ENCODE results near the gene RHBDD2. TPM values are rescaled to one million over a fixed set of nuclear protein-coding genes. Genes with fewer than 3 reads are reported as not detected.

Gene RHBDD2
- polyA plus RNA-seq, 3 donors: 34.1 to 54.6 (median 53.1) TPM

GRCh38 chr7:75866114-75866488, 12.7 kb upstream of the RHBDD2 start:
- Histone ChIP-seq H3K36me3 (replicated peaks in 1 of 2; ENCODE audit: control insufficient read depth in 1 of 2, insufficient read depth in 2 of 2, low read length in 2 of 2) (no peaks in the 10 kb centered on the region), H3K4me3 (replicated peaks in 1 of 3; ENCODE audit: low read depth in 2 of 3, low read length in 3 of 3) (no peak overlapping the region), H4K20me1 (ENCODE audit: insufficient read depth, low read length) (no peaks in the 10 kb centered on the region), H3K4me2 (replicated peaks; ENCODE audit: extremely low read depth, low read length, poor library complexity, severe bottlenecking) (no peak overlapping the region), H3K27ac (ENCODE audit: low read depth in 1 of 2, low read length in 2 of 2) (no peak overlapping the region), H3K9ac (ENCODE audit: insufficient read depth, low read length, poor library complexity, severe bottlenecking) (no peak overlapping the region), H3K9me3 (replicated peaks in 1 of 2; ENCODE audit: control insufficient read depth in 1 of 2, insufficient read depth in 1 of 2, low read length in 2 of 2) (no peaks in the 10 kb centered on the region), H3K79me2 (ENCODE audit: insufficient read depth, low read length) (no peaks in the 10 kb centered on the region), H2AFZ (ENCODE audit: insufficient read depth, low read depth, low read length, poor library complexity, severe bottlenecking) (no peak overlapping the region), H3K27me3 (ENCODE audit: control insufficient read depth in 2 of 2, insufficient read depth in 2 of 2, low read length in 2 of 2) (no peaks in the 10 kb centered on the region), H3K4me1 (ENCODE audit: control insufficient read depth in 1 of 2, insufficient read depth in 2 of 2, low read length in 2 of 2) (peaks cover 30% of the 10 kb centered on the region in 2 donors)
- H3K4me3 Mint-ChIP-seq: peak overlapping the region in 1 of 2 donors; percentile 48
- no peak for DNase-seq
- WGBS (ENCODE audit: insufficient coverage): 83% methylated on average over 4 of the region's 5 CpGs
- H3K36me3 Mint-ChIP-seq: peaks cover 2 to 3% of the 10 kb centered on the region in 2 donors
- intact Hi-C loops (cut with micrococcal nuclease): loop anchor here (2.0 to 10.0 kb wide), 2 partner anchors 51 to 155 kb away; partner anchors contain the start of gene CCL24 (in 1 of the 2)
- H3K9me3 Mint-ChIP-seq: peaks cover 0 to 4% (median 0%) of the 10 kb centered on the region in 7 donors
- TF ChIP-seq CTCF (IDR thresholded peaks at IDR 0.05): no peak
- peaks cover 5 to 10% (median 6%) of the 10 kb centered on the region in 3 donors for H3K27me3 Mint-ChIP-seq (ENCODE audit: low read depth in 3 of 3)
- H3K4me1 Mint-ChIP-seq: peaks cover 51% of the 10 kb centered on the region
- peak overlapping the region in 3 of 7 donors; percentile 68 to 79 (median 77) for H3K27ac Mint-ChIP-seq

- Histone ChIP-seq H3K4me3 (replicated peaks in 1 of 3; ENCODE audit: low read depth in 2 of 3, low read length in 3 of 3) (no peak overlapping the region), H4K20me1 (ENCODE audit: insufficient read depth, low read length) (no peaks in the 10 kb centered on the region), H3K36me3 (replicated peaks in 1 of 2; ENCODE audit: control insufficient read depth in 1 of 2, insufficient read depth in 2 of 2, low read length in 2 of 2) (no peaks in the 10 kb centered on the region), H3K79me2 (ENCODE audit: insufficient read depth, low read length) (no peaks in the 10 kb centered on the region), H3K4me1 (ENCODE audit: control insufficient read depth in 1 of 2, insufficient read depth in 2 of 2, low read length in 2 of 2) (peaks cover 29% of the 10 kb centered on the region in 2 donors), H2AFZ (ENCODE audit: insufficient read depth, low read depth, low read length, poor library complexity, severe bottlenecking) (peak overlapping the region; percentile 23), H3K27me3 (ENCODE audit: control insufficient read depth in 2 of 2, insufficient read depth in 2 of 2, low read length in 2 of 2) (no peaks in the 10 kb centered on the region), H3K9me3 (replicated peaks in 1 of 2; ENCODE audit: control insufficient read depth in 1 of 2, insufficient read depth in 1 of 2, low read length in 2 of 2) (no peaks in the 10 kb centered on the region), H3K27ac (ENCODE audit: low read depth in 1 of 2, low read length in 2 of 2) (no peak overlapping the region), H3K9ac (ENCODE audit: insufficient read depth, low read length, poor library complexity, severe bottlenecking) (no peak overlapping the region), H3K4me2 (replicated peaks; ENCODE audit: extremely low read depth, low read length, poor library complexity, severe bottlenecking) (peak overlapping the region; percentile 34)
- peak overlapping the region in 4 of 7 donors; percentile 41 to 81 (median 67) for H3K27ac Mint-ChIP-seq
- H3K27me3 Mint-ChIP-seq (ENCODE audit: low read depth in 3 of 3): peaks cover 6 to 10% (median 6%) of the 10 kb centered on the region in 3 donors
- H3K9me3 Mint-ChIP-seq: peaks cover 0 to 4% (median 0%) of the 10 kb centered on the region in 7 donors
- H3K4me1 Mint-ChIP-seq: peaks cover 48% of the 10 kb centered on the region
- intact Hi-C loops (cut with micrococcal nuclease): loop anchor here (2.0 to 10.0 kb wide), 2 partner anchors 52 to 154 kb away; partner anchors contain the start of gene CCL24 (in 1 of the 2)
- TF ChIP-seq CTCF (IDR thresholded peaks at IDR 0.05): peak; percentile 92
- peak overlapping the region in 1 of 2 donors; percentile 48 for H3K4me3 Mint-ChIP-seq
- DNase-seq: peak; percentile 62 to 79 (median 78)
- peaks cover 2 to 3% of the 10 kb centered on the region in 2 donors for H3K36me3 Mint-ChIP-seq
- 32% methylated on average over 10 of the region's 19 CpGs for WGBS (ENCODE audit: insufficient coverage)
Observed at GRCh38 chr7:75866489-75867389, 12.1 kb upstream of the RHBDD2 start.
